Vagina (tissue), 2 donors: ENCODE measurements around the gene SEMG2.

ENCODE experiments used
- POLR2A ChIP-seq, 2 donors: fragments of 450-650 bp; IDR thresholded peaks; one replicate each; pipeline ENCODE4 v1.6.1; 2017; ENCODE audit warnings: antibody characterized with exemption in 2 of 2, mild to moderate bottlenecking in 2 of 2, moderate library complexity in 2 of 2
- POLR2AphosphoS5 ChIP-seq, 2 donors: sonication (generic); formaldehyde crosslinking; IDR thresholded peaks; one replicate each; pipeline ENCODE4 v1.9.0; 2017; ENCODE audit warnings: antibody characterized with exemption in 2 of 2, mild to moderate bottlenecking in 2 of 2, low read depth in 1 of 2; ENCODE audit not compliant: insufficient read depth in 1 of 2
- TF ChIP-seq, protein P1 (sequence below), 3 experiments: fragments of 450-650 bp in 2 of 3; fragments of 200-600 bp in 1 of 3; sonication (generic) in 1 of 3; IDR thresholded peaks; one replicate each; pipeline ENCODE4 v1.5.1; 2017 to 2019; ENCODE audit warnings: antibody characterized with exemption in 3 of 3, mild to moderate bottlenecking in 2 of 3, moderate library complexity in 2 of 3

GRCh38 chr20:45268531-45268930 is 47.4 kb downstream of the SEMG2 start:
- TF ChIP-seq, protein P1, sequence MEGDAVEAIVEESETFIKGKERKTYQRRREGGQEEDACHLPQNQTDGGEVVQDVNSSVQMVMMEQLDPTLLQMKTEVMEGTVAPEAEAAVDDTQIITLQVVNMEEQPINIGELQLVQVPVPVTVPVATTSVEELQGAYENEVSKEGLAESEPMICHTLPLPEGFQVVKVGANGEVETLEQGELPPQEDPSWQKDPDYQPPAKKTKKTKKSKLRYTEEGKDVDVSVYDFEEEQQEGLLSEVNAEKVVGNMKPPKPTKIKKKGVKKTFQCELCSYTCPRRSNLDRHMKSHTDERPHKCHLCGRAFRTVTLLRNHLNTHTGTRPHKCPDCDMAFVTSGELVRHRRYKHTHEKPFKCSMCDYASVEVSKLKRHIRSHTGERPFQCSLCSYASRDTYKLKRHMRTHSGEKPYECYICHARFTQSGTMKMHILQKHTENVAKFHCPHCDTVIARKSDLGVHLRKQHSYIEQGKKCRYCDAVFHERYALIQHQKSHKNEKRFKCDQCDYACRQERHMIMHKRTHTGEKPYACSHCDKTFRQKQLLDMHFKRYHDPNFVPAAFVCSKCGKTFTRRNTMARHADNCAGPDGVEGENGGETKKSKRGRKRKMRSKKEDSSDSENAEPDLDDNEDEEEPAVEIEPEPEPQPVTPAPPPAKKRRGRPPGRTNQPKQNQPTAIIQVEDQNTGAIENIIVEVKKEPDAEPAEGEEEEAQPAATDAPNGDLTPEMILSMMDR (IDR thresholded peaks at IDR 0.05): no peak
- no peak for TF ChIP-seq POLR2AphosphoS5 (IDR thresholded peaks at IDR 0.05; ENCODE audit: insufficient read depth in 1 of 2, low read depth in 1 of 2)
- no peak for TF ChIP-seq POLR2A (IDR thresholded peaks at IDR 0.05)
